GM23248 (cell line): Measurements from ENCODE around the gene ISG15. TPM values are rescaled to one million over a fixed set of nuclear protein-coding genes. Genes with fewer than 3 reads are reported as not detected.

Experiments used
- DNase-seq: peaks from one replicate; pipeline ENCODE4 v3.0.0-alpha.2; 2015
- H2AFZ ChIP-seq: fragments of 200-600 bp; sonication (generic); 2 replicates; pipeline ENCODE4 v1.6.1; 2016; ENCODE audit warnings: antibody characterized with exemption
- H3F3A ChIP-seq: fragments of 200-600 bp; sonication (generic); 2 replicates; pipeline ENCODE4 v1.6.1; 2016; ENCODE audit warnings: mild to moderate bottlenecking, antibody characterized with exemption, mixed run types; ENCODE audit not compliant: insufficient read depth
- H3K27ac ChIP-seq: fragments of 200-600 bp; sonication (generic); 2 replicates; pipeline ENCODE4 v1.5.1; 2016; ENCODE audit warnings: mild to moderate bottlenecking
- H3K27me3 ChIP-seq: fragments of 200-600 bp; sonication (generic); replicated peaks from 2 replicates; pipeline ENCODE4 v1.6.1; 2016; ENCODE audit warnings: mild to moderate bottlenecking; ENCODE audit not compliant: insufficient read depth
- H3K36me3 ChIP-seq: fragments of 200-600 bp; sonication (generic); 2 replicates; pipeline ENCODE4 v1.6.1; 2016; ENCODE audit warnings: low read depth, mild to moderate bottlenecking
- H3K4me1 ChIP-seq: fragments of 200-600 bp; sonication (generic); 2 replicates; pipeline ENCODE4 v1.6.1; 2016; ENCODE audit warnings: mild to moderate bottlenecking; ENCODE audit not compliant: insufficient read depth
- H3K4me2 ChIP-seq: fragments of 200-600 bp; sonication (generic); one replicate; pipeline ENCODE4 v1.6.1; 2016; ENCODE audit warnings: mild to moderate bottlenecking; ENCODE audit not compliant: unreplicated experiment
- H3K4me3 ChIP-seq: fragments of 200-600 bp; sonication (generic); 2 replicates; pipeline ENCODE4 v1.5.1; 2016; ENCODE audit warnings: mild to moderate bottlenecking
- H3K79me2 ChIP-seq: fragments of 200-600 bp; sonication (generic); 2 replicates; pipeline ENCODE4 v1.6.1; 2016; ENCODE audit warnings: mild to moderate bottlenecking; ENCODE audit not compliant: insufficient read depth
- H3K9ac ChIP-seq: fragments of 200-600 bp; sonication (generic); 2 replicates; pipeline ENCODE4 v1.6.1; 2016; ENCODE audit warnings: mild to moderate bottlenecking
- H3K9me2 ChIP-seq: fragments of 200-600 bp; sonication (generic); 2 replicates; pipeline ENCODE4 v1.6.1; 2016; ENCODE audit warnings: mixed run types, mild to moderate bottlenecking, moderate library complexity; ENCODE audit not compliant: insufficient read depth
- H3K9me3 ChIP-seq: fragments of 200-600 bp; sonication (generic); one replicate; pipeline ENCODE4 v1.6.1; 2017; ENCODE audit warnings: low read depth
- H4K20me1 ChIP-seq: fragments of 200-600 bp; sonication (generic); 2 replicates; pipeline ENCODE4 v1.6.0; 2016; ENCODE audit not compliant: insufficient read depth
- EZH2 ChIP-seq: fragments of 200-600 bp; sonication (generic); IDR thresholded peaks from 2 replicates; pipeline ENCODE4 v1.6.1; 2018; ENCODE audit warnings: antibody characterized with exemption, mild to moderate bottlenecking; ENCODE audit not compliant: insufficient read depth, poor library complexity, severe bottlenecking
- EZH2phosphoT487 ChIP-seq: fragments of 200-600 bp; sonication (generic); IDR thresholded peaks from 2 replicates; pipeline ENCODE4 v1.6.1; 2018; ENCODE audit warnings: antibody characterized with exemption, moderate library complexity, mild to moderate bottlenecking, low read depth; ENCODE audit not compliant: insufficient read depth
- WGBS, 2 experiments: methylation state at CpG; one replicate each; pipeline ENCODE4 v1.1.6; 2015 to 2017; ENCODE audit warnings: low lambda C conversion rate in 2 of 2, low coverage in 1 of 2; ENCODE audit errors: missing lambda C conversion rate in 2 of 2; 5-methylcytosine and 5-hydroxymethylcytosine counted together
- in situ Hi-C: fragments of 300-500 bp; cut with MboI; formaldehyde crosslinking; loops from 2 replicates; pipeline ENCODE4 v1.15.0; 2020
- polyA plus RNA-seq: library from polyadenylated mRNA; unstranded; fragments of >200 nt; fragmentation: Nextera tagmentation; extraction: Ambion mirVana; gene quantifications from 2 replicates; pipeline ENCODE4 v1.2.1, GENCODE V29; 2016
- total RNA-seq: library from RNA; depleted of rRNA; stranded (reverse); fragments of >200 nt; shearing (Covaris generic); gene quantifications from 2 replicates; pipeline ENCODE4 v1.2.3, GENCODE V29; 2014

The ISG15 gene
- total and polyA plus RNA-seq, 2 experiments from 2014 or later, result 41.2 to 77.0 TPM

GRCh38 chr1:996851-997712, 16.2 kb upstream of the ISG15 start:
- no peak overlapping the region for H3K9ac ChIP-seq
- no peaks in the 10 kb centered on the region for H3K9me3 ChIP-seq
- in situ Hi-C loops, result no loop called here
- TF ChIP-seq EZH2phosphoT487 (no peak), EZH2 (no peak)
- H3F3A ChIP-seq, result no peaks in the 10 kb centered on the region
- no peak overlapping the region for H3K4me3 ChIP-seq
- H3K9me2 ChIP-seq, result no peaks in the 10 kb centered on the region
- no peaks in the 10 kb centered on the region for H3K4me1 ChIP-seq
- H3K36me3 ChIP-seq, result no peaks in the 10 kb centered on the region
- WGBS, 2 experiments, result 50 to 54% methylated on average over 14 to 23 of the region's 24 CpGs
- H3K79me2 ChIP-seq, result no peaks in the 10 kb centered on the region
- no peaks in the 10 kb centered on the region for H4K20me1 ChIP-seq
- peaks cover 6% of the 10 kb centered on the region; the same call in 1 of the 2 replicates for H3K27me3 ChIP-seq
- H3K27ac ChIP-seq, result no peak overlapping the region
- no peak for DNase-seq
- H2AFZ ChIP-seq, result no peak overlapping the region
- H3K4me2 ChIP-seq, result no peak overlapping the region

- DNase-seq, result no peak
- Histone ChIP-seq H3K4me2 (no peak overlapping the region), H3K36me3 (no peaks in the 10 kb centered on the region), H3K79me2 (no peaks in the 10 kb centered on the region), H3K27me3 (peaks cover 6% of the 10 kb centered on the region; the same call in 1 of the 2 replicates), H3F3A (no peaks in the 10 kb centered on the region), H3K9ac (no peak overlapping the region), H4K20me1 (no peaks in the 10 kb centered on the region), H3K4me3 (no peak overlapping the region), H3K9me2 (no peaks in the 10 kb centered on the region), H2AFZ (no peak overlapping the region), H3K4me1 (no peaks in the 10 kb centered on the region), H3K9me3 (no peaks in the 10 kb centered on the region), H3K27ac (no peak overlapping the region)
- 42 to 53% methylated on average over 2 to 3 of the region's 3 CpGs for WGBS, 2 experiments
- no peak for TF ChIP-seq EZH2
- no peak for TF ChIP-seq EZH2phosphoT487
- in situ Hi-C loops, result no loop called here
Observed at GRCh38 chr1:997713-997992, 15.6 kb upstream of the ISG15 start.

- Histone ChIP-seq H3K36me3 (no peaks in the 10 kb centered on the region), H3K9me3 (no peaks in the 10 kb centered on the region), H3K79me2 (no peaks in the 10 kb centered on the region), H3F3A (no peaks in the 10 kb centered on the region), H3K4me1 (no peaks in the 10 kb centered on the region), H2AFZ (no peak overlapping the region), H3K9ac (no peak overlapping the region), H4K20me1 (no peaks in the 10 kb centered on the region), H3K9me2 (no peaks in the 10 kb centered on the region), H3K27me3 (peaks cover 6% of the 10 kb centered on the region; the same call in 1 of the 2 replicates), H3K4me3 (no peak overlapping the region), H3K4me2 (no peak overlapping the region), H3K27ac (no peak overlapping the region)
- WGBS, 2 experiments, result 31 to 33% methylated on average over 21 to 58 of the region's 75 CpGs
- DNase-seq, result no peak
- TF ChIP-seq EZH2 (peak; percentile 64), EZH2phosphoT487 (no peak)
- in situ Hi-C loops, result no loop called here
Observed at GRCh38 chr1:997993-998744, 15.1 kb upstream of the ISG15 start.

GRCh38 chr1:998745-998994, 14.6 kb upstream of the ISG15 start:
- 0 to 1% methylated on average over 1 to 16 of the region's 27 CpGs for WGBS, 2 experiments
- in situ Hi-C loops, result no loop called here
- Histone ChIP-seq H3K4me3 (peak overlapping the region; percentile 71), H3F3A (no peaks in the 10 kb centered on the region), H3K27me3 (peaks cover 6% of the 10 kb centered on the region; the same call in 1 of the 2 replicates), H3K4me1 (no peaks in the 10 kb centered on the region), H3K79me2 (no peaks in the 10 kb centered on the region), H3K4me2 (peak overlapping the region; percentile 61), H3K36me3 (no peaks in the 10 kb centered on the region), H3K9me3 (no peaks in the 10 kb centered on the region), H4K20me1 (no peaks in the 10 kb centered on the region), H3K9me2 (no peaks in the 10 kb centered on the region), H3K27ac (no peak overlapping the region), H2AFZ (no peak overlapping the region), H3K9ac (peak overlapping the region; percentile 92)
- no peak for TF ChIP-seq EZH2phosphoT487
- TF ChIP-seq EZH2, result no peak
- DNase-seq, result no peak
